HepG2 (cell line): ENCODE results near the gene ZNF548. TPM values are rescaled to one million over a fixed set of nuclear protein-coding genes. Genes with fewer than 3 reads are reported as not detected.

Experiments used
- CREB1 ChIP-seq, 2 experiments: fragments of 450-650 bp in 1 of 2; IDR thresholded peaks; 2 replicates each; pipeline ENCODE4 v1.6.1; 2016 to 2017; ENCODE audit warnings: control low read depth in 1 of 2, mild to moderate bottlenecking in 1 of 2, missing compliant biosample characterization in 1 of 2, missing genetic modification characterization in 1 of 2
- EED ChIP-seq: sonication (generic); formaldehyde crosslinking; IDR thresholded peaks from 2 replicates; pipeline ENCODE4 v1.5.0; 2020; ENCODE audit warnings: mild to moderate bottlenecking, missing genetic modification reagents
- HIVEP1 ChIP-seq: sonication (generic); formaldehyde crosslinking; IDR thresholded peaks from 2 replicates; pipeline ENCODE4 v1.4.0; 2020; ENCODE audit warnings: mild to moderate bottlenecking, missing genetic modification reagents
- ISL2 ChIP-seq: sonication (generic); formaldehyde crosslinking; IDR thresholded peaks from 2 replicates; pipeline ENCODE4 v1.5.0; 2020; ENCODE audit warnings: missing genetic modification reagents
- ISX ChIP-seq: sonication (generic); formaldehyde crosslinking; conservative IDR thresholded peaks from 2 replicates; pipeline ENCODE4 v1.5.0; 2020; ENCODE audit warnings: missing genetic modification reagents
- KIAA2018 ChIP-seq: sonication (generic); formaldehyde crosslinking; IDR thresholded peaks from 2 replicates; pipeline ENCODE4 v1.5.0; 2020; ENCODE audit warnings: mild to moderate bottlenecking, missing genetic modification reagents, borderline replicate concordance
- THAP9 ChIP-seq: sonication (generic); formaldehyde crosslinking; IDR thresholded peaks from 2 replicates; pipeline ENCODE4; 2020; ENCODE audit warnings: missing genetic modification reagents, mild to moderate bottlenecking, borderline replicate concordance
- YEATS4 ChIP-seq: sonication (generic); formaldehyde crosslinking; IDR thresholded peaks from 2 replicates; pipeline ENCODE4 v1.4.0; 2020; ENCODE audit warnings: missing genetic modification reagents, borderline replicate concordance
- ZNF670 ChIP-seq: sonication (generic); formaldehyde crosslinking; IDR thresholded peaks from 2 replicates; pipeline ENCODE4 v1.8.0; 2022; ENCODE audit warnings: mild to moderate bottlenecking, missing genetic modification reagents, borderline replicate concordance
- ZNF784 ChIP-seq: sonication (generic); formaldehyde crosslinking; IDR thresholded peaks from 2 replicates; pipeline ENCODE4 v1.5.1; 2020; ENCODE audit warnings: missing genetic modification reagents, mild to moderate bottlenecking, borderline replicate concordance
- ZSCAN5A ChIP-seq: sonication (generic); formaldehyde crosslinking; IDR thresholded peaks from 2 replicates; pipeline ENCODE4 v1.8.0; 2022; ENCODE audit warnings: mild to moderate bottlenecking, missing genetic modification reagents, borderline replicate concordance
- polyA plus RNA-seq, 8 experiments: library from polyadenylated mRNA; depleted of rRNA in 3 of 8; stranded (reverse) in 7 of 8; unstranded in 1 of 8; fragments of >200 nt; fragmentation: Illumina TruSeq in 4 of 8; extraction: Trizol in 4 of 8; gene quantifications; 2 replicates each; pipeline versions ENCODE4 v1.2.1 to v1.2.3, GENCODE V29; 2011 to 2016; ENCODE audit warnings: low read depth in 4 of 8, missing spikeins in 1 of 8, mixed read lengths in 1 of 8; ENCODE audit not compliant: insufficient read depth in 1 of 8
- total RNA-seq, 5 experiments: library from RNA; depleted of rRNA; stranded (reverse); fragments of >200 nt; fragmentation: Illumina TruSeq; extraction: Trizol; gene quantifications; 2 replicates each; pipeline ENCODE4 v1.2.3, GENCODE V29; 2016; ENCODE audit warnings: low read depth in 1 of 5
- TF ChIP-seq, protein P1 (sequence below): sonication (generic); formaldehyde crosslinking; IDR thresholded peaks from 2 replicates; pipeline ENCODE4 v1.8.1; 2023; ENCODE audit warnings: mild to moderate bottlenecking, inconsistent platforms, moderate library complexity, missing genetic modification reagents, borderline replicate concordance

ZNF548 gene
- total and polyA plus RNA-seq, 2 of the 13 experiments (the other 11 are each of a cell fraction or from before 2014, with no cell fraction given), result 19.6 to 24.9 TPM

DNA sequence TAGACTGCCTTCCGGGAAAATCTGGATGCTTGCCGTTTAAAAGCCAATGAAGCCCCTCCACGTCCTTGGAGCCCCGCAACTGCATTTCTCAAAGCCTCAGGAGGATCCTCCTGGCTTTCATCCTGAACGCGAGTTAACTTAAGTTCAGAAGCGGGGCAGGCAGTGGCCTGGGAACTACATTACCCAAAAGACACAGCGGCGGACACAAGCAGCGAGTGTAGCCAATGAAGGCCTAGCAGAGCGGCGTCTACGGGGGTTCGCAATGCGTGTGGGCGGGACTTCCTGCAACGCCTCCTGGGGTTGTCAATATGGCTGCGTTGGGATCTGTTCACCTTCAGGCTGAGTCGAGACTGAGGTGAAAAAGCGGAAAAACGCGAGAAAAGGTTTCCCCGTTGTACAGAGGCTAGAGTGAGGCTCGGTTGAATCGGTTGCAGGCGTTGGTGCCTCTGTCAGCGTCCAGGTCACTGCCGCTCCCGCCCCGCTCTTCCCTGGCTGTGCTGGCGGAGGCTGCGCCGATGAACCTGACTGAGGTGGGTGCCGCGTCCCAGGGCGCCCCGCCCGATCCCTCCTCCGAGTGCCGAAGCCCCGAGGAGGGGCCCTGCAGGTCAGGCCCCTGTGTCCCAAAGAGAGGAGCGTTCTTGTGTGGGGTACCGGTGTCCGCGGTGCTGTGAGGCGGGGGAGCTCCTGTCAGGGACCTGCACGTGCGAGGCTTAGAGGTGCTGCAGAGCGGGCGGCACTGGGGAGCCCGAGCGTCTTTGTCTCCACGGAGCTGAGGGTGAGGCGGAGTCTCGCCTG is 21.4 kb downstream of the ZNF548 start, which contains the start of gene ZNF17 (continued):
- TF ChIP-seq KIAA2018 (CRISPR knock-in tag) (no peak), ISL2 (CRISPR knock-in tag) (0 out of 2 replicates have a peak, but pooled peaks have one; percentile 40), ZNF670 (0 out of 2 replicates have a peak, but pooled peaks have one; percentile 36), THAP9 (CRISPR knock-in tag) (peak; percentile 81; the same call in 1 of the 2 replicates), ZSCAN5A (no peak), ZNF784 (no peak), ISX (CRISPR knock-in tag) (no peak), HIVEP1 (CRISPR knock-in tag) (no peak), EED (0 out of 2 replicates have a peak, but pooled peaks have one; percentile 58), CREB1 (IDR thresholded peaks at IDR 0.05) (peak; percentile 83), CREB1 (CRISPR knock-in tag; IDR thresholded peaks at IDR 0.05) (peak; percentile 95), YEATS4 (peak; percentile 54)
- TF ChIP-seq, protein P1, sequence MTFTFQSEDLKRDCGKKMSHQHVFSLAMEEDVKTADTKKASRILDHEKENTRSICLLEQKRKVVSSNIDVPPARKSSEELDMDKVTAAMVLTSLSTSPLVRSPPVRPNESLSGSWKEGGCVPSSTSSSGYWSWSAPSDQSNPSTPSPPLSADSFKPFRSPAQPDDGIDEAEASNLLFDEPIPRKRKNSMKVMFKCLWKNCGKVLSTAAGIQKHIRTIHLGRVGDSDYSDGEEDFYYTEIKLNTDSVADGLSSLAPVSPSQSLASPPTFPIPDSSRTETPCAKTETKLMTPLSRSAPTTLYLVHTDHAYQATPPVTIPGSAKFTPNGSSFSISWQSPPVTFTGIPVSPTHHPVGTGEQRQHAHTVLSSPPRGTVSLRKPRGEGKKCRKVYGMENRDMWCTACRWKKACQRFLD (CRISPR knock-in tag), result peak; percentile 39; the same call in 1 of the 2 replicates
